ENCODE measurements around the gene CHST12.

- TF ChIP-seq CTCF (IDR thresholded peaks at IDR 0.05; ENCODE audit: poor library complexity, severe bottlenecking): no peak
- TF ChIP-seq REST (IDR thresholded peaks at IDR 0.05; ENCODE audit: borderline replicate concordance): no peak
Observed at GRCh38 chr7:2441430-2442058, 38.1 kb downstream of the CHST12 start.

Data from neural cell (in vitro differentiated cells).